ENCODE data around the gene TIMM50.

- TF ChIP-seq, protein P1, sequence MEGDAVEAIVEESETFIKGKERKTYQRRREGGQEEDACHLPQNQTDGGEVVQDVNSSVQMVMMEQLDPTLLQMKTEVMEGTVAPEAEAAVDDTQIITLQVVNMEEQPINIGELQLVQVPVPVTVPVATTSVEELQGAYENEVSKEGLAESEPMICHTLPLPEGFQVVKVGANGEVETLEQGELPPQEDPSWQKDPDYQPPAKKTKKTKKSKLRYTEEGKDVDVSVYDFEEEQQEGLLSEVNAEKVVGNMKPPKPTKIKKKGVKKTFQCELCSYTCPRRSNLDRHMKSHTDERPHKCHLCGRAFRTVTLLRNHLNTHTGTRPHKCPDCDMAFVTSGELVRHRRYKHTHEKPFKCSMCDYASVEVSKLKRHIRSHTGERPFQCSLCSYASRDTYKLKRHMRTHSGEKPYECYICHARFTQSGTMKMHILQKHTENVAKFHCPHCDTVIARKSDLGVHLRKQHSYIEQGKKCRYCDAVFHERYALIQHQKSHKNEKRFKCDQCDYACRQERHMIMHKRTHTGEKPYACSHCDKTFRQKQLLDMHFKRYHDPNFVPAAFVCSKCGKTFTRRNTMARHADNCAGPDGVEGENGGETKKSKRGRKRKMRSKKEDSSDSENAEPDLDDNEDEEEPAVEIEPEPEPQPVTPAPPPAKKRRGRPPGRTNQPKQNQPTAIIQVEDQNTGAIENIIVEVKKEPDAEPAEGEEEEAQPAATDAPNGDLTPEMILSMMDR (IDR thresholded peaks at IDR 0.05), result no peak
- TF ChIP-seq POLR2A (IDR thresholded peaks at IDR 0.05), result no peak
Measured at GRCh38 chr19:39436350-39436716, 44.3 kb upstream of the TIMM50 start.

Data from vagina (tissue), 2 donors.